K562 (cell line): ENCODE data around the gene ZNF143. TPM values are rescaled to one million over a fixed set of nuclear protein-coding genes. Genes with fewer than 3 reads are reported as not detected.
A peak's percentile ranks its signal among the peaks of the same experiment; 100 is the strongest.

Source experiments
- CREB5 ChIP-seq: fragments of 250-450 bp; sonication (Bioruptor Pico); IDR thresholded peaks from 2 replicates; pipeline ENCODE4 v1.5.0; 2020; ENCODE audit warnings: mild to moderate bottlenecking
- CTCFL ChIP-seq: IDR thresholded peaks from 2 replicates; pipeline ENCODE4 v1.6.1; 2011; ENCODE audit warnings: borderline replicate concordance, low read depth, mild to moderate bottlenecking, moderate library complexity, low read length; ENCODE audit not compliant: insufficient read depth, poor library complexity, severe bottlenecking
- E2F5 ChIP-seq: sonication (generic); formaldehyde crosslinking; IDR thresholded peaks from 2 replicates; pipeline ENCODE4 v1.8.0; 2022; ENCODE audit warnings: mild to moderate bottlenecking, missing genetic modification reagents
- EHMT2 ChIP-seq: fragments of 450-650 bp; IDR thresholded peaks from 2 replicates; pipeline ENCODE4 v1.6.1; 2018; ENCODE audit warnings: antibody characterized with exemption
- ETV1 ChIP-seq: fragments of 450-650 bp; conservative IDR thresholded peaks from 2 replicates; pipeline ENCODE4 v1.6.1; 2016; ENCODE audit warnings: missing genetic modification characterization, control low read depth, low read depth, missing compliant biosample characterization
- FOXA3 ChIP-seq, 2 experiments: fragments of 450-650 bp in 1 of 2; sonication (generic) in 1 of 2; formaldehyde crosslinking; IDR thresholded peaks in 1 of 2; conservative IDR thresholded peaks in 1 of 2; 2 replicates each; pipeline versions ENCODE4 v1.4.0 to v1.8.0; 2020 to 2022; ENCODE audit warnings: mild to moderate bottlenecking in 2 of 2, missing genetic modification reagents in 1 of 2
- JUND ChIP-seq, 2 experiments: IDR thresholded peaks; 2 replicates in 1 of 2; 3 replicates in 1 of 2; pipeline ENCODE4 v1.6.1; 2011; ENCODE audit warnings: borderline replicate concordance in 2 of 2, low read depth in 2 of 2, low read length in 2 of 2, improper control_type of control experiment in 1 of 2, missing biosample characterization in 1 of 2, missing genetic modification characterization in 1 of 2, missing genetic modification reagents in 1 of 2
- NR1H2 ChIP-seq: sonication (generic); formaldehyde crosslinking; IDR thresholded peaks from 2 replicates; pipeline ENCODE4 v1.4.0; 2020; ENCODE audit warnings: mild to moderate bottlenecking, missing genetic modification reagents
- PHF21A ChIP-seq: fragments of 450-650 bp; IDR thresholded peaks from 2 replicates; pipeline ENCODE4 v1.6.1; 2017; ENCODE audit warnings: low read depth, borderline replicate concordance
- PKNOX1 ChIP-seq: fragments of 450-650 bp; IDR thresholded peaks from 2 replicates; pipeline ENCODE4 v1.6.1; 2016
- RCOR1 ChIP-seq, 2 experiments: IDR thresholded peaks; 2 replicates each; pipeline ENCODE4 v1.6.1; 2012; ENCODE audit warnings: low read depth in 2 of 2, low read length in 2 of 2, borderline replicate concordance in 1 of 2, improper control_type of control experiment in 1 of 2
- SMAD2 ChIP-seq: fragments of 150-350 bp; IDR thresholded peaks from 2 replicates; pipeline ENCODE4 v1.6.1; 2014; ENCODE audit warnings: low read depth, mild to moderate bottlenecking, low read length
- SMARCA4 ChIP-seq: fragments of 450-650 bp; IDR thresholded peaks from 2 replicates; pipeline ENCODE4 v1.6.1; 2016
- SPI1 ChIP-seq: IDR thresholded peaks from 2 replicates; pipeline ENCODE4 v1.6.1; 2011; ENCODE audit warnings: low read depth, low read length, control low read depth, borderline replicate concordance
- STAT5A ChIP-seq: IDR thresholded peaks from 2 replicates; pipeline ENCODE4 v1.6.1; 2012; ENCODE audit warnings: low read length, inconsistent platforms, borderline replicate concordance
- TEAD2 ChIP-seq: fragments of 450-650 bp; IDR thresholded peaks from 2 replicates; pipeline ENCODE4 v1.6.1; 2016; ENCODE audit warnings: missing genetic modification characterization, control low read depth, missing compliant biosample characterization
- ZNF277 ChIP-seq: fragments of 250-450 bp; sonication (Bioruptor Pico); IDR thresholded peaks from 2 replicates; pipeline ENCODE4 v1.8.0; 2022; ENCODE audit warnings: inconsistent platforms, mild to moderate bottlenecking, moderate library complexity, borderline replicate concordance
- ZNF511 ChIP-seq: sonication (generic); formaldehyde crosslinking; IDR thresholded peaks from 2 replicates; pipeline ENCODE4 v1.8.0; 2022; ENCODE audit warnings: mild to moderate bottlenecking, missing genetic modification reagents
- ZNF695 ChIP-seq: fragments of 450-650 bp; formaldehyde crosslinking; IDR thresholded peaks from 2 replicates; pipeline ENCODE4 v1.4.0; 2020; ENCODE audit warnings: mild to moderate bottlenecking, moderate library complexity
- polyA plus RNA-seq, 8 experiments: library from polyadenylated mRNA; depleted of rRNA in 4 of 8; stranded (reverse) in 5 of 8; unstranded in 3 of 8; fragments of >200 nt; fragmentation: Nextera tagmentation in 2 of 8; fragmentation: Illumina TruSeq in 1 of 8; extraction: Ambion mirVana in 2 of 8; extraction: Trizol in 1 of 8; gene quantifications; 2 replicates each; pipeline versions ENCODE4 v1.2.1 to v1.2.3, GENCODE V29; 2011 to 2014; ENCODE audit warnings: inconsistent platforms in 1 of 8, missing spikeins in 1 of 8
- total RNA-seq, 7 experiments: library from RNA; depleted of rRNA in 6 of 7; stranded (reverse); fragments of >200 nt in 6 of 7; fragmentation: Illumina TruSeq in 2 of 7; extraction: Trizol in 2 of 7; gene quantifications; 2 replicates each; pipeline versions ENCODE4 v1.2.1 to v1.2.3, GENCODE V29; 2011 to 2021; ENCODE audit warnings: low replicate concordance in 1 of 7

Gene ZNF143
- total and polyA plus RNA-seq, 9 of the 15 experiments (the other 6 are each of a cell fraction or from before 2014, with no cell fraction given) = 18.4 to 58.5 (median 27.1) TPM

GRCh38 chr11:9573052-9573774 is 112.4 kb downstream of the ZNF143 start, which contains the start of gene WEE1 (continued):
- TF ChIP-seq CTCFL (no peak), PHF21A (no peak), ZNF277 (CRISPR knock-in tag) (no peak), JUND (IDR thresholded peaks at IDR 0.05; ENCODE audit: borderline replicate concordance, low read depth, low read length) (no peak; the same call in 1 of the 2 replicates), JUND (tag; IDR thresholded peaks at IDR 0.05; ENCODE audit: borderline replicate concordance, low read depth, low read length) (no peak; the same call in 2 of the 3 replicates), RCOR1 (IDR thresholded peaks at IDR 0.05; ENCODE audit: borderline replicate concordance in 1 of 2, low read depth in 2 of 2, low read length in 2 of 2) (no peak; a peak in 1 of 4 replicates), SMAD2 (no peak), FOXA3 (CRISPR knock-in tag; conservative IDR thresholded peaks at IDR 0.05 in 1 of 2, IDR thresholded peaks at IDR 0.05 in 1 of 2) (no peak; a peak in 1 of 4 replicates), NR1H2 (no peak; the same call in 1 of the 2 replicates), ETV1 (peak; percentile 72), PKNOX1 (no peak), E2F5 (CRISPR knock-in tag) (no peak), STAT5A (no peak), SPI1 (no peak), SMARCA4 (no peak), ZNF511 (CRISPR knock-in tag) (peak; percentile 56), TEAD2 (tag) (no peak), CREB5 (CRISPR knock-in tag) (no peak), EHMT2 (no peak), ZNF695 (CRISPR knock-in tag) (no peak)
